Liver (tissue), 9 donors: Measurements from ENCODE around the gene CACNA1C. TPM values are rescaled to one million over a fixed set of nuclear protein-coding genes. Genes with fewer than 3 reads are reported as not detected.

Experiments used
- DNase-seq: peaks from one replicate; pipeline ENCODE4 v3.0.0-alpha.2; 2017; ENCODE audit warnings: low spot score
- H3K27ac ChIP-seq, 2 donors: one replicate each; pipeline ENCODE4 v1.7.0; 2013; ENCODE audit warnings: inconsistent platforms in 2 of 2, low read length in 2 of 2, control low read depth in 1 of 2, low read depth in 1 of 2, mild to moderate bottlenecking in 1 of 2
- H3K27me3 ChIP-seq, 4 donors: one replicate each; pipeline versions ENCODE4 v1.6.1 to v1.7.0; 2013; ENCODE audit warnings: low read length in 3 of 4, inconsistent platforms in 1 of 4, mild to moderate bottlenecking in 1 of 4, moderate library complexity in 1 of 4; ENCODE audit not compliant: control insufficient read depth in 4 of 4, insufficient read depth in 4 of 4
- H3K36me3 ChIP-seq, 4 donors: one replicate each; pipeline versions ENCODE4 v1.6.1 to v1.7.0; 2013; ENCODE audit warnings: low read length in 3 of 4, mild to moderate bottlenecking in 3 of 4, low read depth in 1 of 4, moderate library complexity in 1 of 4; ENCODE audit not compliant: control insufficient read depth in 4 of 4, insufficient read depth in 3 of 4
- H3K4me1 ChIP-seq, 4 donors: one replicate each; pipeline versions ENCODE4 v1.6.1 to v1.7.0; 2013; ENCODE audit warnings: low read length in 3 of 4, mild to moderate bottlenecking in 3 of 4, moderate library complexity in 1 of 4; ENCODE audit not compliant: control insufficient read depth in 4 of 4, insufficient read depth in 4 of 4
- H3K4me3 ChIP-seq, 3 donors: one replicate each; pipeline versions ENCODE4 v1.6.1 to v1.7.0; 2013; ENCODE audit warnings: low read length in 3 of 3, control low read depth in 1 of 3, low read depth in 1 of 3, mild to moderate bottlenecking in 1 of 3
- H3K9ac ChIP-seq, 2 donors: one replicate each; pipeline ENCODE4 v1.7.0; 2013; ENCODE audit warnings: low read length in 2 of 2, mild to moderate bottlenecking in 2 of 2, moderate library complexity in 2 of 2, control low read depth in 1 of 2, low read depth in 1 of 2
- H3K9me3 ChIP-seq, 4 donors: one replicate each; pipeline versions ENCODE4 v1.6.1 to v1.7.0; 2013; ENCODE audit warnings: low read length in 3 of 4; ENCODE audit not compliant: control insufficient read depth in 4 of 4
- EGR1 ChIP-seq, 2 donors: IDR thresholded peaks; 2 replicates each; pipeline ENCODE4 v1.6.1; 2016 to 2018; ENCODE audit warnings: antibody characterized with exemption in 2 of 2, low read depth in 2 of 2
- FOXA1 ChIP-seq: IDR thresholded peaks from 2 replicates; pipeline ENCODE4 v1.6.1; 2016; ENCODE audit warnings: antibody characterized with exemption
- FOXA2 ChIP-seq: IDR thresholded peaks from 2 replicates; pipeline ENCODE4 v1.6.1; 2016; ENCODE audit warnings: antibody characterized with exemption
- GABPA ChIP-seq, 2 donors: IDR thresholded peaks in 1 of 2; conservative IDR thresholded peaks in 1 of 2; 2 replicates each; pipeline ENCODE4 v1.6.1; 2016; ENCODE audit warnings: antibody characterized with exemption in 2 of 2, mild to moderate bottlenecking in 1 of 2, moderate library complexity in 1 of 2
- HNF4A ChIP-seq, 2 donors: conservative IDR thresholded peaks; 2 replicates each; pipeline ENCODE4 v1.6.1; 2016; ENCODE audit warnings: antibody characterized with exemption in 2 of 2, mild to moderate bottlenecking in 2 of 2
- HNF4G ChIP-seq: IDR thresholded peaks from 2 replicates; pipeline ENCODE4 v1.6.1; 2016; ENCODE audit warnings: antibody characterized with exemption
- JUND ChIP-seq, 2 donors: IDR thresholded peaks; 2 replicates each; pipeline ENCODE4 v1.6.1; 2016; ENCODE audit warnings: antibody characterized with exemption in 2 of 2
- MAX ChIP-seq: IDR thresholded peaks from 2 replicates; pipeline ENCODE4 v1.6.1; 2016; ENCODE audit warnings: antibody characterized with exemption
- NR2F2 ChIP-seq: IDR thresholded peaks from 2 replicates; pipeline ENCODE4 v1.6.1; 2016; ENCODE audit warnings: antibody characterized with exemption
- RAD21 ChIP-seq, 2 donors: IDR thresholded peaks; 2 replicates each; pipeline ENCODE4 v1.6.1; 2016; ENCODE audit warnings: antibody characterized with exemption in 2 of 2, mild to moderate bottlenecking in 2 of 2
- RXRA ChIP-seq, 2 donors: IDR thresholded peaks; 2 replicates each; pipeline ENCODE4 v1.6.1; 2017 to 2018; ENCODE audit warnings: antibody characterized with exemption in 2 of 2, mild to moderate bottlenecking in 1 of 2
- SP1 ChIP-seq: IDR thresholded peaks from 2 replicates; pipeline ENCODE4 v1.6.1; 2018; ENCODE audit warnings: antibody characterized with exemption, mild to moderate bottlenecking
- TAF1 ChIP-seq: conservative IDR thresholded peaks from 2 replicates; pipeline ENCODE4 v1.6.1; 2016; ENCODE audit warnings: antibody characterized with exemption, mild to moderate bottlenecking
- YY1 ChIP-seq: IDR thresholded peaks from 2 replicates; pipeline ENCODE4 v1.6.1; 2016; ENCODE audit warnings: antibody characterized with exemption, mild to moderate bottlenecking
- WGBS: extraction: QIAGEN DNeasy Blood & Tissue Kit; methylation state at CpG from one replicate; pipeline ENCODE4 v1.1.7; 2013; 5-methylcytosine and 5-hydroxymethylcytosine counted together
- polyA plus RNA-seq, 2 donors: library from polyadenylated mRNA; stranded (reverse) in 1 of 2; unstranded in 1 of 2; fragments of 200-250 nt in 1 of 2; fragments of >200 nt in 1 of 2; fragmentation: Nextera tagmentation in 1 of 2; extraction: Ambion mirVana in 1 of 2; gene quantifications; one replicate each; pipeline versions ENCODE4 v1.2.1 to v1.2.3, GENCODE V29; 2013 to 2015
- total RNA-seq, 2 donors: library from RNA; depleted of rRNA; stranded (reverse); fragments of >200 nt; gene quantifications; one replicate each; pipeline ENCODE4 v1.2.3, GENCODE V29; 2014
- TF ChIP-seq, protein P1 (sequence below): IDR thresholded peaks from 2 replicates; pipeline ENCODE4 v1.6.1; 2016; ENCODE audit warnings: antibody characterized with exemption
- TF ChIP-seq, protein P2 (sequence below): IDR thresholded peaks from 2 replicates; pipeline ENCODE4 v1.6.1; 2016; ENCODE audit warnings: antibody characterized with exemption
- TF ChIP-seq, protein P3 (sequence below): fragments of 150-350 bp; IDR thresholded peaks from 2 replicates; pipeline ENCODE4 v1.5.1; 2017; ENCODE audit warnings: improper control_type of control experiment, low read depth, low read length; ENCODE audit not compliant: missing input control
- TF ChIP-seq, protein P4 (sequence below): IDR thresholded peaks from 2 replicates; pipeline ENCODE4 v1.6.1; 2016; ENCODE audit warnings: antibody characterized with exemption, mild to moderate bottlenecking
- donor health status: healthy.
- donor health status: healthy.
- donor health status: healthy.
- donor health status: healthy.
- donor health status: healthy.

Gene CACNA1C
- total and polyA plus RNA-seq, 4 donors, result 0.23 to 1.9 (median 0.41) TPM

DNA sequence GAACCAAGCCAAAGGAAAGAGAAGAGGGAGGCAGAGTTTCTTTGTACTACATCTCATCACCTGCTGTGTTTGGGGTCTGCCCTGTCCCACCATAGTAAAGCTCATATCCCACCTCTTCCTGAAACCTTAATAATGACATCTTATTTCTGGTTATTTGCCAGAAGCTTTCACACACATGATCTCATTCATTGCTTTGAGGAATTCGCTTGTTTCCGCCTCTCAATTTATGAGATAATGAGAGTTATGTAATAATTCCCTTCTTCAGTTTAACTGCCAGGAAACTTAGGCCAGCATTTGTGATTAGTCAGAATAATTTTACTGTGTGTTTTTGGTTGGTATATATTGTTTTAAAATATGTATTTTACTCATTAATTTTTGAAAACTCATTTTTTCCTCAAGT is 205.2 kb downstream of the CACNA1C start:
- Histone ChIP-seq H3K9me3 (no peaks in the 10 kb centered on the region), H3K4me3 (no peak overlapping the region), H3K27ac (no peak overlapping the region), H3K9ac (no peak overlapping the region), H3K4me1 (no peaks in the 10 kb centered on the region), H3K36me3 (no peaks in the 10 kb centered on the region), H3K27me3 (peaks cover 0 to 2% (median 0%) of the 10 kb centered on the region in 4 donors)
- TF ChIP-seq, protein P1, sequence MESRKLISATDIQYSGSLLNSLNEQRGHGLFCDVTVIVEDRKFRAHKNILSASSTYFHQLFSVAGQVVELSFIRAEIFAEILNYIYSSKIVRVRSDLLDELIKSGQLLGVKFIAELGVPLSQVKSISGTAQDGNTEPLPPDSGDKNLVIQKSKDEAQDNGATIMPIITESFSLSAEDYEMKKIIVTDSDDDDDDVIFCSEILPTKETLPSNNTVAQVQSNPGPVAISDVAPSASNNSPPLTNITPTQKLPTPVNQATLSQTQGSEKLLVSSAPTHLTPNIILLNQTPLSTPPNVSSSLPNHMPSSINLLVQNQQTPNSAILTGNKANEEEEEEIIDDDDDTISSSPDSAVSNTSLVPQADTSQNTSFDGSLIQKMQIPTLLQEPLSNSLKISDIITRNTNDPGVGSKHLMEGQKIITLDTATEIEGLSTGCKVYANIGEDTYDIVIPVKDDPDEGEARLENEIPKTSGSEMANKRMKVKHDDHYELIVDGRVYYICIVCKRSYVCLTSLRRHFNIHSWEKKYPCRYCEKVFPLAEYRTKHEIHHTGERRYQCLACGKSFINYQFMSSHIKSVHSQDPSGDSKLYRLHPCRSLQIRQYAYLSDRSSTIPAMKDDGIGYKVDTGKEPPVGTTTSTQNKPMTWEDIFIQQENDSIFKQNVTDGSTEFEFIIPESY, result no peak
- TF ChIP-seq, protein P2, sequence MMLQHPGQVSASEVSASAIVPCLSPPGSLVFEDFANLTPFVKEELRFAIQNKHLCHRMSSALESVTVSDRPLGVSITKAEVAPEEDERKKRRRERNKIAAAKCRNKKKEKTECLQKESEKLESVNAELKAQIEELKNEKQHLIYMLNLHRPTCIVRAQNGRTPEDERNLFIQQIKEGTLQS, result no peak
- TF ChIP-seq MAX (no peak), EGR1 (IDR thresholded peaks at IDR 0.05; ENCODE audit: low read depth in 2 of 2) (no peak), GABPA (IDR thresholded peaks at IDR 0.05 in 1 of 2, conservative IDR thresholded peaks at IDR 0.05 in 1 of 2) (no peak), JUND (IDR thresholded peaks at IDR 0.05) (no peak), HNF4G (no peak), RXRA (IDR thresholded peaks at IDR 0.05) (no peak), FOXA1 (no peak), TAF1 (no peak), SP1 (no peak), RAD21 (IDR thresholded peaks at IDR 0.05) (no peak), YY1 (no peak), FOXA2 (no peak), HNF4A (conservative IDR thresholded peaks at IDR 0.05) (no peak), NR2F2 (no peak)
- TF ChIP-seq, protein P3, sequence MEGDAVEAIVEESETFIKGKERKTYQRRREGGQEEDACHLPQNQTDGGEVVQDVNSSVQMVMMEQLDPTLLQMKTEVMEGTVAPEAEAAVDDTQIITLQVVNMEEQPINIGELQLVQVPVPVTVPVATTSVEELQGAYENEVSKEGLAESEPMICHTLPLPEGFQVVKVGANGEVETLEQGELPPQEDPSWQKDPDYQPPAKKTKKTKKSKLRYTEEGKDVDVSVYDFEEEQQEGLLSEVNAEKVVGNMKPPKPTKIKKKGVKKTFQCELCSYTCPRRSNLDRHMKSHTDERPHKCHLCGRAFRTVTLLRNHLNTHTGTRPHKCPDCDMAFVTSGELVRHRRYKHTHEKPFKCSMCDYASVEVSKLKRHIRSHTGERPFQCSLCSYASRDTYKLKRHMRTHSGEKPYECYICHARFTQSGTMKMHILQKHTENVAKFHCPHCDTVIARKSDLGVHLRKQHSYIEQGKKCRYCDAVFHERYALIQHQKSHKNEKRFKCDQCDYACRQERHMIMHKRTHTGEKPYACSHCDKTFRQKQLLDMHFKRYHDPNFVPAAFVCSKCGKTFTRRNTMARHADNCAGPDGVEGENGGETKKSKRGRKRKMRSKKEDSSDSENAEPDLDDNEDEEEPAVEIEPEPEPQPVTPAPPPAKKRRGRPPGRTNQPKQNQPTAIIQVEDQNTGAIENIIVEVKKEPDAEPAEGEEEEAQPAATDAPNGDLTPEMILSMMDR, result no peak
- TF ChIP-seq, protein P4, sequence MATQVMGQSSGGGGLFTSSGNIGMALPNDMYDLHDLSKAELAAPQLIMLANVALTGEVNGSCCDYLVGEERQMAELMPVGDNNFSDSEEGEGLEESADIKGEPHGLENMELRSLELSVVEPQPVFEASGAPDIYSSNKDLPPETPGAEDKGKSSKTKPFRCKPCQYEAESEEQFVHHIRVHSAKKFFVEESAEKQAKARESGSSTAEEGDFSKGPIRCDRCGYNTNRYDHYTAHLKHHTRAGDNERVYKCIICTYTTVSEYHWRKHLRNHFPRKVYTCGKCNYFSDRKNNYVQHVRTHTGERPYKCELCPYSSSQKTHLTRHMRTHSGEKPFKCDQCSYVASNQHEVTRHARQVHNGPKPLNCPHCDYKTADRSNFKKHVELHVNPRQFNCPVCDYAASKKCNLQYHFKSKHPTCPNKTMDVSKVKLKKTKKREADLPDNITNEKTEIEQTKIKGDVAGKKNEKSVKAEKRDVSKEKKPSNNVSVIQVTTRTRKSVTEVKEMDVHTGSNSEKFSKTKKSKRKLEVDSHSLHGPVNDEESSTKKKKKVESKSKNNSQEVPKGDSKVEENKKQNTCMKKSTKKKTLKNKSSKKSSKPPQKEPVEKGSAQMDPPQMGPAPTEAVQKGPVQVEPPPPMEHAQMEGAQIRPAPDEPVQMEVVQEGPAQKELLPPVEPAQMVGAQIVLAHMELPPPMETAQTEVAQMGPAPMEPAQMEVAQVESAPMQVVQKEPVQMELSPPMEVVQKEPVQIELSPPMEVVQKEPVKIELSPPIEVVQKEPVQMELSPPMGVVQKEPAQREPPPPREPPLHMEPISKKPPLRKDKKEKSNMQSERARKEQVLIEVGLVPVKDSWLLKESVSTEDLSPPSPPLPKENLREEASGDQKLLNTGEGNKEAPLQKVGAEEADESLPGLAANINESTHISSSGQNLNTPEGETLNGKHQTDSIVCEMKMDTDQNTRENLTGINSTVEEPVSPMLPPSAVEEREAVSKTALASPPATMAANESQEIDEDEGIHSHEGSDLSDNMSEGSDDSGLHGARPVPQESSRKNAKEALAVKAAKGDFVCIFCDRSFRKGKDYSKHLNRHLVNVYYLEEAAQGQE, result no peak
- WGBS, result 67% methylated on average over 2 of the region's 2 CpGs
- no peak for DNase-seq
